K562 (cell line): ENCODE data around the gene NALCN. TPM values are rescaled to one million over a fixed set of nuclear protein-coding genes. Genes with fewer than 3 reads are reported as not detected.

ENCODE experiments used
- ATAC-seq: fragments of 200-7000 bp; cut with Tn5 transposase; 3 replicates; pipeline ENCODE4 v1.9.1; 2020; ENCODE audit warnings: moderate library complexity
- BruUV-seq: library from RNA; stranded (reverse); fragments of 400-500 nt; replicated peaks from 2 replicates; lab custom pipeline; 2021; lab: Mats Ljungman, UMichigan
- CTCF ChIA-PET: fragments of 300-600 bp; formaldehyde crosslinking; extraction: SDS; loops from one replicate; lab custom pipeline; 2021; ENCODE audit warnings: low intra/inter-chr PET ratio; lab: Yijun Ruan, JAX
- POLR2A ChIA-PET: fragments of 300-600, 350-650 bp; sonication (Branson Sonifier 250); formaldehyde crosslinking; extraction: SDS; loops from one replicate; lab custom pipeline; 2021; ENCODE audit warnings: antibody characterized with exemption, inconsistent platforms; lab: Yijun Ruan, JAX
- DNase-seq, 4 experiments: peaks; one replicate each; pipeline versions ENCODE4 v3.0.0 to v3.0.0-alpha.2; 2011 to 2018; ENCODE audit warnings: low spot score in 3 of 4, mixed read lengths in 3 of 4; ENCODE audit errors: extremely low read depth in 1 of 4
- FAIRE-seq: peaks from 2 replicates; lab custom pipeline; 2011; peaks lifted over from hg19 to GRCh38; lab: Jason Lieb, UNC
- H2AFZ ChIP-seq: 2 replicates; pipeline ENCODE4 v1.6.0; 2011; ENCODE audit warnings: low read depth, low read length, control low read depth, inconsistent platforms
- H3K27ac ChIP-seq: fragments of 200-600 bp; 3 replicates; pipeline ENCODE4 v1.8.0; 2011; ENCODE audit warnings: low read depth, mild to moderate bottlenecking, control low read depth, inconsistent platforms, low read length, moderate library complexity, mixed read lengths; ENCODE audit errors: extremely low read depth
- H3K27me3 ChIP-seq, 2 experiments: fragments of 300-600 bp in 1 of 2; 2 replicates in 1 of 2; 3 replicates in 1 of 2; pipeline versions ENCODE4 v1.6.0 to v1.8.0; 2011; ENCODE audit warnings: inconsistent platforms in 2 of 2, low read length in 2 of 2, mild to moderate bottlenecking in 1 of 2, mixed read lengths in 1 of 2, moderate library complexity in 1 of 2; ENCODE audit not compliant: control insufficient read depth in 2 of 2, insufficient read depth in 2 of 2
- H3K36me3 ChIP-seq: fragments of 300-600 bp; 3 replicates; pipeline ENCODE4 v1.8.0; 2011; ENCODE audit warnings: mild to moderate bottlenecking, low read length, inconsistent platforms; ENCODE audit not compliant: control insufficient read depth, insufficient read depth
- H3K4me1 ChIP-seq, 2 experiments: fragments of 200-600 bp in 1 of 2; replicated peaks in 1 of 2; 2 replicates in 1 of 2; 3 replicates in 1 of 2; pipeline versions ENCODE4 v1.5.1 to v1.8.0; 2011; ENCODE audit warnings: inconsistent platforms in 2 of 2, low read length in 2 of 2, mild to moderate bottlenecking in 1 of 2, mixed read lengths in 1 of 2, moderate library complexity in 1 of 2; ENCODE audit not compliant: control insufficient read depth in 2 of 2, insufficient read depth in 2 of 2
- H3K4me2 ChIP-seq: 2 replicates; pipeline ENCODE4 v1.6.1; 2011; ENCODE audit warnings: low read length, control low read depth, inconsistent platforms, mixed read lengths; ENCODE audit not compliant: insufficient read depth
- H3K4me3 ChIP-seq: fragments of 200-600 bp; sonication (generic), shearing (Covaris generic); 2 replicates; pipeline ENCODE4 v1.5.1; 2016; ENCODE audit warnings: control low read depth, inconsistent platforms
- H3K79me2 ChIP-seq: fragments of 200-600 bp; 3 replicates; pipeline ENCODE4 v1.8.0; 2011; ENCODE audit warnings: low read length, inconsistent platforms; ENCODE audit not compliant: control insufficient read depth, insufficient read depth
- H3K9ac ChIP-seq, 2 experiments: 2 replicates each; pipeline versions ENCODE4 v1.6.0 to v1.6.1; 2011; ENCODE audit warnings: low read depth in 2 of 2, low read length in 2 of 2, control low read depth in 1 of 2, inconsistent platforms in 1 of 2, mild to moderate bottlenecking in 1 of 2, mixed read lengths in 1 of 2; ENCODE audit not compliant: insufficient read depth in 1 of 2
- H3K9me1 ChIP-seq: one replicate; pipeline ENCODE4 v1.6.0; 2011; ENCODE audit warnings: inconsistent platforms, mild to moderate bottlenecking, low read length, moderate library complexity; ENCODE audit not compliant: control insufficient read depth, insufficient read depth
- H3K9me3 ChIP-seq: replicated peaks from 2 replicates; pipeline ENCODE4 v1.5.1; 2011; ENCODE audit warnings: low read depth, low read length, inconsistent platforms; ENCODE audit not compliant: control insufficient read depth, insufficient read depth
- H4K20me1 ChIP-seq: replicated peaks from 2 replicates; pipeline ENCODE4 v1.6.1; 2011; ENCODE audit warnings: low read length, inconsistent platforms, mixed read lengths; ENCODE audit not compliant: control insufficient read depth, insufficient read depth
- CTCF ChIP-seq, 3 experiments: IDR thresholded peaks in 2 of 3; conservative IDR thresholded peaks in 1 of 3; 2 replicates each; pipeline ENCODE4 v1.5.1; 2011 to 2012; ENCODE audit warnings: low read length in 3 of 3, mild to moderate bottlenecking in 3 of 3, control low read depth in 2 of 3, improper control_type of control experiment in 1 of 3, inconsistent platforms in 1 of 3, low read depth in 1 of 3, mixed read lengths in 1 of 3, moderate library complexity in 1 of 3; ENCODE audit not compliant: insufficient read depth in 2 of 3
- JUND ChIP-seq, 2 experiments: IDR thresholded peaks; 2 replicates in 1 of 2; 3 replicates in 1 of 2; pipeline ENCODE4 v1.6.1; 2011; ENCODE audit warnings: borderline replicate concordance in 2 of 2, low read depth in 2 of 2, low read length in 2 of 2, improper control_type of control experiment in 1 of 2, missing biosample characterization in 1 of 2, missing genetic modification characterization in 1 of 2, missing genetic modification reagents in 1 of 2
- PRMT5 ChIP-seq: sonication (generic); formaldehyde crosslinking; IDR thresholded peaks from 2 replicates; pipeline ENCODE4 v1.5.0; 2020; ENCODE audit warnings: missing genetic modification reagents
- SAFB ChIP-seq: fragments of 200-400 bp; formaldehyde crosslinking; IDR thresholded peaks from 2 replicates; pipeline ENCODE4 v1.6.1; 2017; ENCODE audit warnings: low read depth, low read length, borderline replicate concordance
- STAG1 ChIP-seq: sonication (generic); formaldehyde crosslinking; IDR thresholded peaks from 2 replicates; pipeline ENCODE4 v1.5.0; 2020; ENCODE audit warnings: missing genetic modification reagents, borderline replicate concordance
- ZBTB1 ChIP-seq: sonication (generic); formaldehyde crosslinking; IDR thresholded peaks from 2 replicates; pipeline ENCODE4 v1.8.1; 2023; ENCODE audit warnings: missing genetic modification reagents, low read depth, mild to moderate bottlenecking, borderline replicate concordance
- ZNF431 ChIP-seq: sonication (generic); formaldehyde crosslinking; IDR thresholded peaks from 2 replicates; pipeline ENCODE4 v1.8.0; 2022; ENCODE audit warnings: mild to moderate bottlenecking, missing genetic modification reagents
- ZNF644 ChIP-seq: fragments of 200-800 bp; sonication (Bioruptor generic); IDR thresholded peaks from 2 replicates; pipeline ENCODE4 v1.6.1; 2016; ENCODE audit warnings: low read depth, missing genetic modification characterization, missing compliant biosample characterization
- ZNF77 ChIP-seq: fragments of 250-450 bp; sonication (Bioruptor Pico); IDR thresholded peaks from 2 replicates; pipeline ENCODE4 v1.5.0; 2020
- WGBS: fragments of 100-300 bp; shearing (Covaris generic); methylation state at CpG from one replicate; pipeline ENCODE4 v1.1.6; 2016; ENCODE audit warnings: low coverage, mixed read lengths; ENCODE audit not compliant: insufficient coverage; ENCODE audit errors: missing lambda C conversion rate; 5-methylcytosine and 5-hydroxymethylcytosine counted together
- in situ Hi-C: fragments of 300-500 bp; cut with MboI; formaldehyde crosslinking; loops from 4 replicates; pipeline ENCODE4 v1.15.0; 2018; ENCODE audit warnings: inconsistent platforms, mixed read lengths
- intact Hi-C: fragments of 100-400 bp; cut with micrococcal nuclease; formaldehyde crosslinking; loops from 2 replicates; pipeline ENCODE4 v1.14.2; 2022
- polyA plus RNA-seq, 8 experiments: library from polyadenylated mRNA; depleted of rRNA in 4 of 8; stranded (reverse) in 5 of 8; unstranded in 3 of 8; fragments of >200 nt; fragmentation: Nextera tagmentation in 2 of 8; fragmentation: Illumina TruSeq in 1 of 8; extraction: Ambion mirVana in 2 of 8; extraction: Trizol in 1 of 8; gene quantifications; 2 replicates each; pipeline versions ENCODE4 v1.2.1 to v1.2.3, GENCODE V29; 2011 to 2014; ENCODE audit warnings: inconsistent platforms in 1 of 8, missing spikeins in 1 of 8
- total RNA-seq, 7 experiments: library from RNA; depleted of rRNA in 6 of 7; stranded (reverse); fragments of >200 nt in 6 of 7; fragmentation: Illumina TruSeq in 2 of 7; extraction: Trizol in 2 of 7; gene quantifications; 2 replicates each; pipeline versions ENCODE4 v1.2.1 to v1.2.3, GENCODE V29; 2011 to 2021; ENCODE audit warnings: low replicate concordance in 1 of 7
- TF ChIP-seq, protein P1 (sequence below): fragments of 450-650 bp; IDR thresholded peaks from 2 replicates; pipeline ENCODE4 v1.6.1; 2016; ENCODE audit warnings: borderline replicate concordance

NALCN gene
- total and polyA plus RNA-seq, 9 of the 15 experiments (the other 6 are each of a cell fraction or from before 2014, with no cell fraction given), result not detected

DNA sequence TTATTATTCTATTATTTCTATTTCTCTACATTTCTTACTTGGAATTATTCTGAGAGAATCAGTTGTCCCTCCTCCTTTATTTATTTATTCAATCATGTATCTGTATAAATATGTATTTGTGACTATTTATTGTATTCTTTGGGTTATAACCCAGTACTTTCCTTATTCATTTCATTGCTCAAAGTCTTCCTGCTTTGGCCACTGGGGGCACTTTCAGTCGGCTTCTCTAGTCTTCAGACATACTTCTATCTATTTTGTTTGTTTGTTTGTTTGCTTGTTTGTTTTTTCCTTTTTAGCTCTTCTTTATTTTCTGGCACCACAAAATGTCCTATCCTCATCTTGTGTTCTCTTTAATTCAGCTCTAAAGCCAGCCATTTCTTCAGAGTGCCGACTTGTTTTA, 260.4 kb downstream of the NALCN start:
- no peaks in the 10 kb centered on the region for H3K27me3 ChIP-seq
- ChIA-PET POLR2A (no interaction called here), CTCF (no interaction called here)
- 9% methylated on average over 1 of the region's 2 CpGs for WGBS
- no peaks in the 10 kb centered on the region for H3K9me1 ChIP-seq
- no peak overlapping the region for H3K27ac ChIP-seq
- no peaks in the 10 kb centered on the region for H3K79me2 ChIP-seq
- no peak overlapping the region for H3K9ac ChIP-seq
- BruUV-seq, result no TSS peak
- intact Hi-C loops (no loop called here), in situ Hi-C loops (no loop called here)
- ATAC-seq, result no peak
- no peak overlapping the region for H3K4me2 ChIP-seq
- FAIRE-seq, result no peak
- H3K36me3 ChIP-seq, result no peaks in the 10 kb centered on the region
- H3K9me3 ChIP-seq, result no peaks in the 10 kb centered on the region
- TF ChIP-seq CTCF (IDR thresholded peaks at IDR 0.05 in 2 of 3, conservative IDR thresholded peaks at IDR 0.05 in 1 of 3; ENCODE audit: insufficient read depth in 2 of 3, low read depth in 1 of 3, low read length in 3 of 3) (peak in 2 of 3 experiments; percentile 17 to 19; a peak in 1 of 6 replicates), ZBTB1 (CRISPR knock-in tag) (no peak)
- H3K4me1 ChIP-seq, result no peaks in the 10 kb centered on the region
- no peak overlapping the region for H3K4me3 ChIP-seq
- no peak for DNase-seq
- H4K20me1 ChIP-seq, result no peaks in the 10 kb centered on the region
- H2AFZ ChIP-seq, result no peak overlapping the region

GRCh38 chr13:101152184-101152583, 264.1 kb downstream of the NALCN start:
- whole genome bisulfite sequencing, result 0% methylated on average over 3 of the region's 3 CpGs
- Histone ChIP-seq H3K4me1 (no peaks in the 10 kb centered on the region), H3K9ac (no peak overlapping the region), H3K4me2 (no peak overlapping the region), H3K79me2 (no peaks in the 10 kb centered on the region), H3K9me3 (no peaks in the 10 kb centered on the region), H4K20me1 (no peaks in the 10 kb centered on the region), H3K27ac (no peak overlapping the region), H3K27me3 (no peaks in the 10 kb centered on the region), H2AFZ (no peak overlapping the region), H3K4me3 (no peak overlapping the region), H3K9me1 (no peaks in the 10 kb centered on the region), H3K36me3 (no peaks in the 10 kb centered on the region)
- POLR2A ChIA-PET, result no interaction called here
- no peak for DNase-seq
- intact Hi-C loops (no loop called here), in situ Hi-C loops (no loop called here)
- FAIRE-seq, result no peak
- no TSS peak for BruUV-seq
- CTCF ChIA-PET, result no interaction called here
- no peak for ATAC-seq
- TF ChIP-seq ZNF77 (no peak), ZNF644 (tag) (no peak), JUND (IDR thresholded peaks at IDR 0.05; ENCODE audit: borderline replicate concordance, low read depth, low read length) (no peak), JUND (tag; IDR thresholded peaks at IDR 0.05; ENCODE audit: borderline replicate concordance, low read depth, low read length) (no peak), ZNF431 (CRISPR knock-in tag) (no peak), STAG1 (no peak), PRMT5 (CRISPR knock-in tag) (no peak), SAFB (no peak)
- TF ChIP-seq, protein P1, sequence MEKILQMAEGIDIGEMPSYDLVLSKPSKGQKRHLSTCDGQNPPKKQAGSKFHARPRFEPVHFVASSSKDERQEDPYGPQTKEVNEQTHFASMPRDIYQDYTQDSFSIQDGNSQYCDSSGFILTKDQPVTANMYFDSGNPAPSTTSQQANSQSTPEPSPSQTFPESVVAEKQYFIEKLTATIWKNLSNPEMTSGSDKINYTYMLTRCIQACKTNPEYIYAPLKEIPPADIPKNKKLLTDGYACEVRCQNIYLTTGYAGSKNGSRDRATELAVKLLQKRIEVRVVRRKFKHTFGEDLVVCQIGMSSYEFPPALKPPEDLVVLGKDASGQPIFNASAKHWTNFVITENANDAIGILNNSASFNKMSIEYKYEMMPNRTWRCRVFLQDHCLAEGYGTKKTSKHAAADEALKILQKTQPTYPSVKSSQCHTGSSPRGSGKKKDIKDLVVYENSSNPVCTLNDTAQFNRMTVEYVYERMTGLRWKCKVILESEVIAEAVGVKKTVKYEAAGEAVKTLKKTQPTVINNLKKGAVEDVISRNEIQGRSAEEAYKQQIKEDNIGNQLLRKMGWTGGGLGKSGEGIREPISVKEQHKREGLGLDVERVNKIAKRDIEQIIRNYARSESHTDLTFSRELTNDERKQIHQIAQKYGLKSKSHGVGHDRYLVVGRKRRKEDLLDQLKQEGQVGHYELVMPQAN, result no peak
